ENCODE data around the gene MYO1D. TPM values are rescaled to one million over a fixed set of nuclear protein-coding genes. Genes with fewer than 3 reads are reported as not detected.

MYO1D gene
- total RNA-seq, 1 experiment from 2014 or later: 40.8 TPM

GRCh38 chr17:32625971-32626370 lies 251.0 kb downstream of the MYO1D start:
- no peaks in the 10 kb centered on the region for H3K27me3 ChIP-seq (ENCODE audit: insufficient read depth, low read depth)
- no peaks in the 10 kb centered on the region for H3K79me2 ChIP-seq (ENCODE audit: low read depth)
- no peak overlapping the region for H3K4me3 ChIP-seq
- H3F3A ChIP-seq (ENCODE audit: insufficient read depth, low read depth): no peaks in the 10 kb centered on the region
- DNase-seq: no peak
- no peaks in the 10 kb centered on the region for H4K20me1 ChIP-seq (ENCODE audit: insufficient read depth)
- intact Hi-C loops (cut with micrococcal nuclease; ENCODE audit: unreplicated experiment): no loop called here
- no peak overlapping the region for H3K27ac ChIP-seq
- no peak overlapping the region for H3K4me2 ChIP-seq
- BruUV-seq (replicated peaks): no TSS peak
- H3K9me3 ChIP-seq (ENCODE audit: insufficient read depth, low read depth): no peaks in the 10 kb centered on the region
- no peak overlapping the region for H2AFZ ChIP-seq
- TF ChIP-seq, protein P1, sequence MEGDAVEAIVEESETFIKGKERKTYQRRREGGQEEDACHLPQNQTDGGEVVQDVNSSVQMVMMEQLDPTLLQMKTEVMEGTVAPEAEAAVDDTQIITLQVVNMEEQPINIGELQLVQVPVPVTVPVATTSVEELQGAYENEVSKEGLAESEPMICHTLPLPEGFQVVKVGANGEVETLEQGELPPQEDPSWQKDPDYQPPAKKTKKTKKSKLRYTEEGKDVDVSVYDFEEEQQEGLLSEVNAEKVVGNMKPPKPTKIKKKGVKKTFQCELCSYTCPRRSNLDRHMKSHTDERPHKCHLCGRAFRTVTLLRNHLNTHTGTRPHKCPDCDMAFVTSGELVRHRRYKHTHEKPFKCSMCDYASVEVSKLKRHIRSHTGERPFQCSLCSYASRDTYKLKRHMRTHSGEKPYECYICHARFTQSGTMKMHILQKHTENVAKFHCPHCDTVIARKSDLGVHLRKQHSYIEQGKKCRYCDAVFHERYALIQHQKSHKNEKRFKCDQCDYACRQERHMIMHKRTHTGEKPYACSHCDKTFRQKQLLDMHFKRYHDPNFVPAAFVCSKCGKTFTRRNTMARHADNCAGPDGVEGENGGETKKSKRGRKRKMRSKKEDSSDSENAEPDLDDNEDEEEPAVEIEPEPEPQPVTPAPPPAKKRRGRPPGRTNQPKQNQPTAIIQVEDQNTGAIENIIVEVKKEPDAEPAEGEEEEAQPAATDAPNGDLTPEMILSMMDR (conservative IDR thresholded peaks at IDR 0.05): no peak
- TF ChIP-seq EZH2 (IDR thresholded peaks at IDR 0.05; ENCODE audit: low read depth): no peak
- no peaks in the 10 kb centered on the region for H3K4me1 ChIP-seq (replicated peaks; ENCODE audit: insufficient read depth)
- POLR2A ChIA-PET (ENCODE audit: unreplicated experiment): no interaction called here
- H3K36me3 ChIP-seq (ENCODE audit: low read depth): no peaks in the 10 kb centered on the region
- no peaks in the 10 kb centered on the region for H3K9me2 ChIP-seq (ENCODE audit: insufficient read depth)
- CTCF ChIA-PET: no interaction called here

GRCh38 chr17:32623196-32623595 lies 253.7 kb downstream of the MYO1D start:
- H3K9me2 ChIP-seq (ENCODE audit: insufficient read depth): no peaks in the 10 kb centered on the region
- intact Hi-C loops (cut with micrococcal nuclease; ENCODE audit: unreplicated experiment): no loop called here

GRCh38 chr17:32622540-32622939 lies 254.4 kb downstream of the MYO1D start:
- no peaks in the 10 kb centered on the region for H3K9me2 ChIP-seq (ENCODE audit: insufficient read depth)
- no peaks in the 10 kb centered on the region for H3K27me3 ChIP-seq (ENCODE audit: insufficient read depth, low read depth)
- no peaks in the 10 kb centered on the region for H3K79me2 ChIP-seq (ENCODE audit: low read depth)
- H3K4me1 ChIP-seq (replicated peaks; ENCODE audit: insufficient read depth): no peaks in the 10 kb centered on the region
- no peaks in the 10 kb centered on the region for H3F3A ChIP-seq (ENCODE audit: insufficient read depth, low read depth)
- H3K4me3 ChIP-seq: no peak overlapping the region
- ChIA-PET CTCF (no interaction called here), POLR2A (ENCODE audit: unreplicated experiment) (no interaction called here)
- no peak overlapping the region for H3K27ac ChIP-seq
- DNase-seq: no peak
- no peaks in the 10 kb centered on the region for H3K36me3 ChIP-seq (ENCODE audit: low read depth)
- H3K9me3 ChIP-seq (ENCODE audit: insufficient read depth, low read depth): no peaks in the 10 kb centered on the region
- H2AFZ ChIP-seq: no peak overlapping the region
- intact Hi-C loops (cut with micrococcal nuclease; ENCODE audit: unreplicated experiment): no loop called here
- no peak overlapping the region for H3K4me2 ChIP-seq
- TF ChIP-seq, protein P1 (conservative IDR thresholded peaks at IDR 0.05): no peak
- BruUV-seq (replicated peaks): no TSS peak
- H4K20me1 ChIP-seq (ENCODE audit: insufficient read depth): no peaks in the 10 kb centered on the region

More at GRCh38 chr17:32623196-32623595, 253.7 kb downstream of the MYO1D start:
- no TSS peak for BruUV-seq (replicated peaks)
- no peaks in the 10 kb centered on the region for H3K79me2 ChIP-seq (ENCODE audit: low read depth)
- H3K27ac ChIP-seq: no peak overlapping the region
- CTCF ChIA-PET: no interaction called here
- H3K4me1 ChIP-seq (replicated peaks; ENCODE audit: insufficient read depth): no peaks in the 10 kb centered on the region
- no peak overlapping the region for H3K4me2 ChIP-seq
- no peaks in the 10 kb centered on the region for H3K27me3 ChIP-seq (ENCODE audit: insufficient read depth, low read depth)
- no peaks in the 10 kb centered on the region for H3K9me3 ChIP-seq (ENCODE audit: insufficient read depth, low read depth)
- POLR2A ChIA-PET (ENCODE audit: unreplicated experiment): no interaction called here
- H4K20me1 ChIP-seq (ENCODE audit: insufficient read depth): no peaks in the 10 kb centered on the region
- DNase-seq: no peak
- H3F3A ChIP-seq (ENCODE audit: insufficient read depth, low read depth): no peaks in the 10 kb centered on the region
- no peak overlapping the region for H2AFZ ChIP-seq
- H3K36me3 ChIP-seq (ENCODE audit: low read depth): no peaks in the 10 kb centered on the region
- TF ChIP-seq EZH2 (IDR thresholded peaks at IDR 0.05; ENCODE audit: low read depth): no peak
- TF ChIP-seq, protein P1 (conservative IDR thresholded peaks at IDR 0.05): no peak
- H3K4me3 ChIP-seq: no peak overlapping the region
